Mucosa of descending colon (tissue), 3 donors: ENCODE results near the gene MLLT10. TPM values are rescaled to one million over a fixed set of nuclear protein-coding genes. Genes with fewer than 3 reads are reported as not detected.

Source experiments
- ATAC-seq: fragments of 200-7000 bp; cut with Tn5 transposase; one replicate; pipeline ENCODE4 v1.9.1; 2020; ENCODE audit warnings: mild to moderate bottlenecking, moderate library complexity
- DNase-seq, 3 donors: peaks; one replicate each; pipeline ENCODE4 v3.0.0-alpha.2; 2020
- H3K36me3 ChIP-seq: fragments of 200-600 bp; one replicate; pipeline ENCODE4 v1.8.0; 2021; ENCODE audit warnings: low read depth, mild to moderate bottlenecking
- H3K4me1 ChIP-seq: fragments of 200-600 bp; one replicate; pipeline ENCODE4 v1.8.0; 2021; ENCODE audit warnings: low read depth, mild to moderate bottlenecking
- H3K4me3 ChIP-seq: fragments of 200-600 bp; one replicate; pipeline ENCODE4 v1.8.0; 2021; ENCODE audit warnings: mild to moderate bottlenecking
- H3K9me3 ChIP-seq: fragments of 200-600 bp; one replicate; pipeline ENCODE4 v1.8.0; 2021; ENCODE audit warnings: mild to moderate bottlenecking
- intact Hi-C, 2 donors: fragments of 100-400 bp; cut with DNase I in 1 of 2; cut with micrococcal nuclease in 1 of 2; formaldehyde crosslinking; loops; one replicate each; pipeline versions ENCODE4 v1.11.0 to v1.11.1; 2022; cut with DNase I, micrococcal nuclease
- total RNA-seq, 3 donors: library from RNA; stranded (reverse); fragmentation: NEBNext Ultra II Directional in 2 of 3; extraction: Animal tissue kit (Norgen Biotek cat#: 25700) in 2 of 3; gene quantifications; one replicate each; pipeline versions ENCODE4 v1.2.1 to v1.2.4, GENCODE V29; 2021 to 2023
- TF ChIP-seq, protein P1 (sequence below): fragments of 200-600 bp; IDR thresholded peaks from one replicate; pipeline ENCODE4 v1.8.0; 2022; ENCODE audit warnings: antibody characterized with exemption, mild to moderate bottlenecking
- donor health status: DM: no; HTN: no; CAD: no; lungs with moderate emphysema.
- donor health status: DM: no; HTN: no; CAD: no.
- donor health status: DM: no; HTN: yes; CAD: no.

The MLLT10 gene
- total RNA-seq, 3 donors from 2014 or later: 29.6 to 43.1 (median 35.8) TPM

DNA sequence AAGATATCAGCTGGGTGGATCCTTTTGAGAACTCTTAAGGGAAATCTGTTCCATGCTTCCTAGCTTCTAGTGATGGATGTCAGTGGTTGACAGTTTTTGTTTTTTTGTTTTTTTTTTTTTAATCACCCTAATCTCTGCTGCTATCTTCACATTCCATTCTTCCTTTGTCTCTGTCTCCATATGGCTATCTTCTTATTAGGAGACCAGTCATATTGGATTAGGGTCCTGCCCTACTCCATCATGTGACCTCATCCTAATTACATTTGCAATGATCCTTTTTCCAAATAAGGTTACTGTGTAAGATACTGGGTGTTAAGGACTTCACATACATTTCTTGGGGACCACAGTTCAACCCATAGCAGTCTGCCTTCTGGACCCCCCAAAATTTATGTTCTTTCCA is 69.7 kb downstream of the MLLT10 start:
- H3K4me1 ChIP-seq: no peaks in the 10 kb centered on the region
- H3K4me3 ChIP-seq: no peak overlapping the region
- TF ChIP-seq, protein P1, sequence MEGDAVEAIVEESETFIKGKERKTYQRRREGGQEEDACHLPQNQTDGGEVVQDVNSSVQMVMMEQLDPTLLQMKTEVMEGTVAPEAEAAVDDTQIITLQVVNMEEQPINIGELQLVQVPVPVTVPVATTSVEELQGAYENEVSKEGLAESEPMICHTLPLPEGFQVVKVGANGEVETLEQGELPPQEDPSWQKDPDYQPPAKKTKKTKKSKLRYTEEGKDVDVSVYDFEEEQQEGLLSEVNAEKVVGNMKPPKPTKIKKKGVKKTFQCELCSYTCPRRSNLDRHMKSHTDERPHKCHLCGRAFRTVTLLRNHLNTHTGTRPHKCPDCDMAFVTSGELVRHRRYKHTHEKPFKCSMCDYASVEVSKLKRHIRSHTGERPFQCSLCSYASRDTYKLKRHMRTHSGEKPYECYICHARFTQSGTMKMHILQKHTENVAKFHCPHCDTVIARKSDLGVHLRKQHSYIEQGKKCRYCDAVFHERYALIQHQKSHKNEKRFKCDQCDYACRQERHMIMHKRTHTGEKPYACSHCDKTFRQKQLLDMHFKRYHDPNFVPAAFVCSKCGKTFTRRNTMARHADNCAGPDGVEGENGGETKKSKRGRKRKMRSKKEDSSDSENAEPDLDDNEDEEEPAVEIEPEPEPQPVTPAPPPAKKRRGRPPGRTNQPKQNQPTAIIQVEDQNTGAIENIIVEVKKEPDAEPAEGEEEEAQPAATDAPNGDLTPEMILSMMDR: no peak
- H3K9me3 ChIP-seq: no peaks in the 10 kb centered on the region
- intact Hi-C loops: no loop called here
- no peaks in the 10 kb centered on the region for H3K36me3 ChIP-seq
- DNase-seq (no peak), ATAC-seq (no peak)

DNA sequence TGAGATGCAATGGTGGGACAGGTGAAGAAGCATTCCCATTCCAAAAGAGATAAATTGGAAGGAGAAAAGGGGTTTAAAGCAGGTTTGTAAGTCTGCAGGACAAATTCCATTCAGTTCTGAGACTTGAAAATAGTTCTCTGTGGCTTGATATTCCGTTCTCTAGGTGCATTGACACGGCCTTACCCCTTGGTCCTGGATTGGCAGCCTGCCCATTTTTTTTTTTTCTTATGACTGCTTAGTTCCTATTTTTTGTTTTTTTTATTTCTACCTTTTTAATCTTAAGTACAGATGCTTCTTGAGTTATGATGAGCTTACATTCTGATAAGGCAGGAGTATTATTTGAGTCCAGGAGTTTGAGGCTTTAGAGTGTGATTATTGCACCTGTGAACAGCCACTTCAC is 70.6 kb downstream of the MLLT10 start:
- H3K4me3 ChIP-seq: no peak overlapping the region
- TF ChIP-seq, protein P1: no peak
- intact Hi-C loops: no loop called here
- no peak for DNase-seq
- ATAC-seq: no peak
- no peaks in the 10 kb centered on the region for H3K9me3 ChIP-seq
- no peaks in the 10 kb centered on the region for H3K36me3 ChIP-seq
- H3K4me1 ChIP-seq: no peaks in the 10 kb centered on the region

DNA sequence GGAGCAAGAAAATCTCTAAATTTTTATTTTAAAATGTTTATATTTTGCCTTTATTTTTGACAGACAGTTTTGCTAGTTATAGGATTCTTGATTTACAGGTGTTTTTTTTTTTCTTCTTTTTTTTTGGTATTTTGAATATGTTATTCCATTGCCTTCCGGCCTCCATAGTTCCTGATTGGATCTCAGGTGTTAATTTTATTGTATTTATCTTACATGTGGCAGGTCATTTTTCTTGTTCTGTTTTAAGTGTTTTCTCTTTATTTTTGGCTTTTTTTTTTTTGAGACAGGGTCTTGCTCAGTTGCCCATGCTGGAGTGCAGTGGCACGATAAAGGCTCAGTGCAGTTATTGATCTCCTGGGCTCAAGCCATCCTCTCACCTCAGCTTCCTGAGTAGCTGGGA is 73.9 kb downstream of the MLLT10 start:
- Histone ChIP-seq H3K4me3 (no peak overlapping the region), H3K36me3 (no peaks in the 10 kb centered on the region), H3K4me1 (no peaks in the 10 kb centered on the region), H3K9me3 (no peaks in the 10 kb centered on the region)
- TF ChIP-seq, protein P1: no peak
- ATAC-seq: no peak
- intact Hi-C loops: no loop called here
- no peak for DNase-seq

DNA sequence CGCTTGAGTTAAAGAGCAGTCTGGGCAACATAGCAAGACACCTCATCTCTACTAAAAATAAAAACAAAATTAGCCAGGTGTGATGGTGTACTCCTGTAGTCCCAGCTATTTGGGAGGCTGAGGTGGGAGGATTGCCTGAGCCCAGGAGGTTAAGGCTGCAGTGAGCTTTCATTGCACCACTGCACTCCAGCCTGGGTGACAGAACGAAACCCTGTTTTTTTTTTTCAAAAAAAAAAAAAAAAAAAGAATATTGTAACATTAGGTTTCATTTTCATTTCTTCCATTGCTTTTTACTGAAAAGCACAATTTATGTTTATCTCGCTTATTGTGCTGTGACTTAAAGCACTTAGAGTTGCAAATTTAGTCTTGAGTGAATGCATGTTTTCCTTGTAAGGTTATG is 80.0 kb downstream of the MLLT10 start:
- DNase-seq (no peak), ATAC-seq (no peak)
- intact Hi-C loops: no loop called here
- Histone ChIP-seq H3K4me3 (no peak overlapping the region), H3K9me3 (no peaks in the 10 kb centered on the region), H3K36me3 (no peaks in the 10 kb centered on the region), H3K4me1 (no peaks in the 10 kb centered on the region)
- TF ChIP-seq, protein P1: no peak

DNA sequence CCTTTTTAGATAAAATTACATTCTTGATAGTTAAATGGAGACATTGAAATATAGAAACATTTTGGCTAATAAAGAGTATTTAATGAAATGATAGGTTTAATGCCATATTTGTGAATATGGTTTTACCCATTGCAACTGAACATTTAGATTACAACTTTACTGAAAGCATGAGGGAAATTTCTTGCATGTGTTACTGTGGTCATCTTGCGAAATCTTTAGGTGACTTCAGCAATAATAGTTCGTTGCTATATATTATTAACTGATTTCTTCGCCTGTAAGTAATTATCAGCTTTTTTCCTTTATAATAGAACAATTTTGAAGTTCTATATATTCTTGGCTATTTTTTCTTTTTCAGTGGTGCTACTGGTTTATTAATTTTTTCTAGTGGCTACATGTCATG is 83.2 kb downstream of the MLLT10 start:
- intact Hi-C loops: no loop called here
- ATAC-seq: no peak

More for the DNA sequence above, 83.2 kb downstream of the MLLT10 start:
- TF ChIP-seq, protein P1: no peak
- Histone ChIP-seq H3K9me3 (no peaks in the 10 kb centered on the region), H3K36me3 (no peaks in the 10 kb centered on the region), H3K4me3 (no peak overlapping the region), H3K4me1 (no peaks in the 10 kb centered on the region)
- DNase-seq: no peak
